Neural cell (in vitro differentiated cells): ENCODE results near the gene ENDOV. TPM values are rescaled to one million over a fixed set of nuclear protein-coding genes. Genes with fewer than 3 reads are reported as not detected.
A peak's percentile ranks its signal among the peaks of the same experiment; 100 is the strongest.

Experiments used
- H2AFZ ChIP-seq: fragments of 200-600, 300-800 bp; sonication (generic), shearing (Covaris generic); 2 replicates; pipeline ENCODE4 v1.6.0; 2014; ENCODE audit warnings: low read depth, mild to moderate bottlenecking, antibody characterized with exemption, low read length, moderate library complexity
- H3F3A ChIP-seq: fragments of 200-600 bp; shearing (Covaris generic); 2 replicates; pipeline ENCODE4 v1.6.1; 2016; ENCODE audit warnings: mild to moderate bottlenecking, moderate library complexity, mixed read lengths, antibody characterized with exemption, low read length; ENCODE audit not compliant: insufficient read depth, poor library complexity, severe bottlenecking
- H3K27ac ChIP-seq: fragments of 200-600, 300-800 bp; sonication (generic), shearing (Covaris generic); 2 replicates; pipeline ENCODE4 v1.5.1; 2014; ENCODE audit warnings: mild to moderate bottlenecking, low read length, moderate library complexity
- H3K27me3 ChIP-seq: fragments of 300-800, 200-600 bp; sonication (generic), shearing (Covaris generic); 2 replicates; pipeline ENCODE4 v1.6.0; 2014; ENCODE audit warnings: mild to moderate bottlenecking, low read depth, low read length, moderate library complexity; ENCODE audit not compliant: insufficient read depth
- H3K36me3 ChIP-seq: fragments of 300-800, 200-600 bp; sonication (generic), shearing (Covaris generic); 2 replicates; pipeline ENCODE4 v1.5.1; 2014; ENCODE audit warnings: mild to moderate bottlenecking, antibody characterized with exemption, low read length, moderate library complexity; ENCODE audit not compliant: insufficient read depth
- H3K4me2 ChIP-seq: fragments of 300-800, 200-600 bp; sonication (generic), shearing (Covaris generic); 2 replicates; pipeline ENCODE4 v1.6.0; 2014; ENCODE audit warnings: mild to moderate bottlenecking, low read length
- H3K4me3 ChIP-seq: fragments of 300-800, 200-600 bp; sonication (generic), shearing (Covaris generic); 2 replicates; pipeline ENCODE4 v1.5.1; 2014; ENCODE audit warnings: mild to moderate bottlenecking, low read length, moderate library complexity
- H3K79me2 ChIP-seq: fragments of 200-600 bp; shearing (Covaris generic); replicated peaks from 2 replicates; pipeline ENCODE4 v1.6.0; 2014; ENCODE audit warnings: mild to moderate bottlenecking, low read length, moderate library complexity; ENCODE audit not compliant: insufficient read depth
- H3K9ac ChIP-seq: fragments of 300-800, 200-600 bp; sonication (generic), shearing (Covaris generic); 2 replicates; pipeline ENCODE4 v1.6.1; 2016; ENCODE audit warnings: mild to moderate bottlenecking, low read length, mixed read lengths
- H3K9me2 ChIP-seq: fragments of 200-600 bp; shearing (Covaris generic); 2 replicates; pipeline ENCODE4 v1.6.1; 2016; ENCODE audit warnings: mild to moderate bottlenecking, low read length, mixed read lengths; ENCODE audit not compliant: insufficient read depth
- H3K9me3 ChIP-seq: fragments of 200-600, 300-800 bp; sonication (generic), shearing (Covaris generic); 2 replicates; pipeline ENCODE4 v1.6.1; 2016; ENCODE audit warnings: mild to moderate bottlenecking, mixed run types, low read length, moderate library complexity, mixed read lengths
- H4K20me1 ChIP-seq: fragments of 200-600 bp; shearing (Covaris generic); 2 replicates; pipeline ENCODE4 v1.6.1; 2016; ENCODE audit warnings: mild to moderate bottlenecking, mixed run types; ENCODE audit not compliant: insufficient read depth
- CTCF ChIP-seq: fragments of 450-650 bp; IDR thresholded peaks from 2 replicates; pipeline ENCODE4 v1.5.1; 2014; ENCODE audit warnings: antibody characterized with exemption, mild to moderate bottlenecking, moderate library complexity; ENCODE audit not compliant: poor library complexity, severe bottlenecking
- EP300 ChIP-seq: fragments of 450-650 bp; conservative IDR thresholded peaks from 2 replicates; pipeline ENCODE4 v1.6.1; 2014; ENCODE audit warnings: antibody characterized with exemption, mild to moderate bottlenecking, moderate library complexity; ENCODE audit not compliant: poor library complexity, severe bottlenecking
- EZH2 ChIP-seq: fragments of 200-600, 300-800 bp; shearing (Covaris generic), sonication (generic); IDR thresholded peaks from 2 replicates; pipeline ENCODE4 v1.6.1; 2014; ENCODE audit warnings: antibody characterized with exemption, low read length, borderline replicate concordance, mild to moderate bottlenecking; ENCODE audit not compliant: insufficient read depth, poor library complexity, severe bottlenecking
- MXI1 ChIP-seq: fragments of 450-650 bp; conservative IDR thresholded peaks from 2 replicates; pipeline ENCODE4 v1.6.1; 2014; ENCODE audit warnings: antibody characterized with exemption, mild to moderate bottlenecking; ENCODE audit not compliant: poor library complexity, severe bottlenecking
- POLR2AphosphoS5 ChIP-seq: IDR thresholded peaks from 2 replicates; pipeline ENCODE4 v1.6.1; 2012
- RAD21 ChIP-seq: fragments of 450-650 bp; conservative IDR thresholded peaks from 2 replicates; pipeline ENCODE4 v1.6.1; 2014; ENCODE audit warnings: antibody characterized with exemption, mild to moderate bottlenecking, moderate library complexity
- REST ChIP-seq: IDR thresholded peaks from 2 replicates; pipeline ENCODE4 v1.6.1; 2012; ENCODE audit warnings: borderline replicate concordance
- SMC3 ChIP-seq: fragments of 450-650 bp; conservative IDR thresholded peaks from 2 replicates; pipeline ENCODE4 v1.6.1; 2014; ENCODE audit warnings: antibody characterized with exemption, mild to moderate bottlenecking, moderate library complexity; ENCODE audit not compliant: poor library complexity
- TAF1 ChIP-seq: IDR thresholded peaks from 2 replicates; pipeline ENCODE4 v1.6.1; 2012; ENCODE audit warnings: low read depth
- polyA plus RNA-seq: library from polyadenylated mRNA; depleted of rRNA; stranded (reverse); fragments of >200 nt; gene quantifications from 2 replicates; pipeline ENCODE4 v1.2.3, GENCODE V29; 2014

ENDOV gene
- polyA plus RNA-seq, 1 donor from 2014 or later, result 31.2 TPM

- peak overlapping the region; percentile 89 for H3K4me3 ChIP-seq
- H3K79me2 ChIP-seq, result no peaks in the 10 kb centered on the region
- peak overlapping the region; percentile 94 for H3K9ac ChIP-seq
- H3K4me2 ChIP-seq, result peak overlapping the region; percentile 71
- peak overlapping the region; percentile 87 for H3K27ac ChIP-seq
- TF ChIP-seq EZH2 (no peak), RAD21 (peak; percentile 53), CTCF (no peak), SMC3 (peak; percentile 48), MXI1 (peak; percentile 90), REST (peak; percentile 58), EP300 (peak; percentile 46), POLR2AphosphoS5 (peak; percentile 91), TAF1 (peak; percentile 57)
- H3K9me3 ChIP-seq, result no peaks in the 10 kb centered on the region
- no peaks in the 10 kb centered on the region for H3K9me2 ChIP-seq
- no peaks in the 10 kb centered on the region for H3K36me3 ChIP-seq
- H4K20me1 ChIP-seq, result no peaks in the 10 kb centered on the region
- no peaks in the 10 kb centered on the region for H3K27me3 ChIP-seq
- peak overlapping the region; percentile 86 for H2AFZ ChIP-seq
- H3F3A ChIP-seq, result no peaks in the 10 kb centered on the region
These were observed 39.8 kb downstream of the ENDOV start for GRCh38 chr17:80454557-80455335.

GRCh38 chr17:80455336-80455710, 40.4 kb downstream of the ENDOV start:
- no peaks in the 10 kb centered on the region for H3K79me2 ChIP-seq
- H3F3A ChIP-seq, result no peaks in the 10 kb centered on the region
- no peaks in the 10 kb centered on the region for H3K9me3 ChIP-seq
- H3K4me2 ChIP-seq, result peak overlapping the region; percentile 54
- H3K9ac ChIP-seq, result peak overlapping the region; percentile 94
- H2AFZ ChIP-seq, result peak overlapping the region; percentile 86
- H3K36me3 ChIP-seq, result no peaks in the 10 kb centered on the region
- TF ChIP-seq TAF1 (no peak), SMC3 (no peak), REST (no peak), MXI1 (no peak)
- H3K9me2 ChIP-seq, result no peaks in the 10 kb centered on the region
- peak overlapping the region; percentile 86 for H3K27ac ChIP-seq
- H4K20me1 ChIP-seq, result no peaks in the 10 kb centered on the region
- H3K4me3 ChIP-seq, result peak overlapping the region; percentile 89
- no peaks in the 10 kb centered on the region for H3K27me3 ChIP-seq
